GM12874 (cell line): ENCODE data around the gene SMOC1.

Experiments used
- TF ChIP-seq, protein P1 (sequence below): IDR thresholded peaks from 2 replicates; pipeline ENCODE4 v1.5.1; 2011; ENCODE audit warnings: low read depth, mild to moderate bottlenecking, control low read depth, low read length, moderate library complexity; ENCODE audit not compliant: insufficient read depth

The SMOC1 gene

DNA sequence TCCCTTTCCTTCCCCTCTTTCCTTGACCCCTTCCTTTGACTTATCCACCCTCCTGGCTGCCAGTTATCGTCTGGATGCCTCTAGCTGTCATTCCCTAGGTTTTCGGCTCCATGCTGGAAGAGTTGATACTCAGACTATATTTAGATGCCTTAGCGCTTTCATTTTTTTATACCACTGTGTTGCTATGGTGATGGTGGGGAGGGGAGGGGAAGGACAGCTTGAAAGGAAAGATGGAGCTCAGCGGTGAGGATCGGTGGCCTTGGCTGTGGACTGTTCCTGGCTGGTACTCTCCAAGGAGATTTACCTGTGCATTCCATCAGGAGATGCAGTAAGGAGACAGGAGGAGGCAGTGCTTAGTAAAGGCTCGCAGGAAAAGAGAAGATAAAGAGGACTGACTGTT, 200.9 kb downstream of the SMOC1 start:
- TF ChIP-seq, protein P1, sequence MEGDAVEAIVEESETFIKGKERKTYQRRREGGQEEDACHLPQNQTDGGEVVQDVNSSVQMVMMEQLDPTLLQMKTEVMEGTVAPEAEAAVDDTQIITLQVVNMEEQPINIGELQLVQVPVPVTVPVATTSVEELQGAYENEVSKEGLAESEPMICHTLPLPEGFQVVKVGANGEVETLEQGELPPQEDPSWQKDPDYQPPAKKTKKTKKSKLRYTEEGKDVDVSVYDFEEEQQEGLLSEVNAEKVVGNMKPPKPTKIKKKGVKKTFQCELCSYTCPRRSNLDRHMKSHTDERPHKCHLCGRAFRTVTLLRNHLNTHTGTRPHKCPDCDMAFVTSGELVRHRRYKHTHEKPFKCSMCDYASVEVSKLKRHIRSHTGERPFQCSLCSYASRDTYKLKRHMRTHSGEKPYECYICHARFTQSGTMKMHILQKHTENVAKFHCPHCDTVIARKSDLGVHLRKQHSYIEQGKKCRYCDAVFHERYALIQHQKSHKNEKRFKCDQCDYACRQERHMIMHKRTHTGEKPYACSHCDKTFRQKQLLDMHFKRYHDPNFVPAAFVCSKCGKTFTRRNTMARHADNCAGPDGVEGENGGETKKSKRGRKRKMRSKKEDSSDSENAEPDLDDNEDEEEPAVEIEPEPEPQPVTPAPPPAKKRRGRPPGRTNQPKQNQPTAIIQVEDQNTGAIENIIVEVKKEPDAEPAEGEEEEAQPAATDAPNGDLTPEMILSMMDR = no peak
